Ovary (tissue), 3 donors: Measurements from ENCODE around the gene CELF2.

ENCODE experiments used
- CTCF ChIP-seq, 3 donors: fragments of 450-650 bp in 2 of 3; fragments of 200-600 bp in 1 of 3; IDR thresholded peaks; one replicate each; pipeline versions ENCODE4 v1.5.1 to v1.8.0; 2016 to 2022; ENCODE audit warnings: antibody characterized with exemption in 3 of 3, mild to moderate bottlenecking in 1 of 3
- EP300 ChIP-seq: sonication (generic); formaldehyde crosslinking; IDR thresholded peaks from one replicate; pipeline ENCODE4 v1.6.1; 2017; ENCODE audit warnings: antibody characterized with exemption
- POLR2A ChIP-seq: fragments of 450-650 bp; IDR thresholded peaks from one replicate; pipeline ENCODE4 v1.6.1; 2017; ENCODE audit warnings: antibody characterized with exemption, mild to moderate bottlenecking, moderate library complexity
- donor health status: DM: no; HTN: no; CAD: no.

GRCh38 chr10:11245510-11245909 lies 227.8 kb downstream of the CELF2 start:
- no peak for TF ChIP-seq CTCF (IDR thresholded peaks at IDR 0.05)
- TF ChIP-seq POLR2A = no peak
- TF ChIP-seq EP300 = no peak
